HFFc6 (cell line): Measurements from ENCODE around the gene SLC7A9. TPM values are rescaled to one million over a fixed set of nuclear protein-coding genes. Genes with fewer than 3 reads are reported as not detected.

Source experiments
- DNase-seq: peaks from one replicate; pipeline ENCODE4 v3.0.0-alpha.2; 2018
- H3K27ac Mint-ChIP-seq: 2 replicates; pipeline ENCODE4 v1.8.0; 2020; ENCODE audit warnings: mild to moderate bottlenecking, mixed read lengths
- H3K27me3 Mint-ChIP-seq: 2 replicates; pipeline ENCODE4 v1.8.0; 2021; ENCODE audit warnings: mild to moderate bottlenecking, moderate library complexity, mixed read lengths; ENCODE audit not compliant: insufficient read depth
- H3K36me3 Mint-ChIP-seq: 2 replicates; pipeline ENCODE4 v1.8.0; 2021; ENCODE audit warnings: low read depth, mixed read lengths
- H3K4me1 Mint-ChIP-seq: 2 replicates; pipeline ENCODE4 v1.8.0; 2020; ENCODE audit warnings: low read depth, mixed read lengths
- H3K4me3 Mint-ChIP-seq: 2 replicates; pipeline ENCODE4 v1.8.0; 2020; ENCODE audit warnings: mild to moderate bottlenecking, moderate library complexity, mixed read lengths
- H3K9me3 Mint-ChIP-seq: 2 replicates; pipeline ENCODE4 v1.8.0; 2020; ENCODE audit warnings: mild to moderate bottlenecking, mixed read lengths
- CTCF ChIP-seq: fragments of 200-600 bp; sonication (generic); IDR thresholded peaks from 2 replicates; pipeline ENCODE4 v1.5.0; 2021; ENCODE audit warnings: antibody characterized with exemption, mild to moderate bottlenecking
- total RNA-seq, 6 experiments: library from RNA; stranded (reverse); fragmentation: NEBNext Ultra II Directional; extraction: Animal tissue kit (Norgen Biotek cat#: 25700); gene quantifications; 2 replicates in 1 of 6; 3 replicates in 5 of 6; pipeline ENCODE4 v1.2.3, GENCODE V29; 2021

Gene SLC7A9
- total RNA-seq, 6 experiments from 2014 or later: not detected

GRCh38 chr19:32811151-32811550 is 58.4 kb downstream of the SLC7A9 start:
- Mint-ChIP-seq H3K4me3 (no peak overlapping the region), H3K9me3 (no peaks in the 10 kb centered on the region), H3K27me3 (peaks cover 30% of the 10 kb centered on the region), H3K27ac (no peak overlapping the region), H3K4me1 (no peaks in the 10 kb centered on the region), H3K36me3 (no peaks in the 10 kb centered on the region)
- no peak for TF ChIP-seq CTCF
- no peak for DNase-seq

GRCh38 chr19:32810452-32810851 is 59.1 kb downstream of the SLC7A9 start:
- no peaks in the 10 kb centered on the region for H3K4me1 Mint-ChIP-seq
- no peaks in the 10 kb centered on the region for H3K36me3 Mint-ChIP-seq
- H3K27me3 Mint-ChIP-seq: peaks cover 28% of the 10 kb centered on the region
- TF ChIP-seq CTCF: no peak
- H3K9me3 Mint-ChIP-seq: no peaks in the 10 kb centered on the region
- no peak overlapping the region for H3K4me3 Mint-ChIP-seq
- no peak for DNase-seq
- no peak overlapping the region for H3K27ac Mint-ChIP-seq

- Mint-ChIP-seq H3K36me3 (no peaks in the 10 kb centered on the region), H3K27me3 (peaks cover 22% of the 10 kb centered on the region), H3K4me1 (no peaks in the 10 kb centered on the region), H3K27ac (no peak overlapping the region), H3K4me3 (no peak overlapping the region), H3K9me3 (no peaks in the 10 kb centered on the region)
- no peak for TF ChIP-seq CTCF
- no peak for DNase-seq
These were observed 59.8 kb downstream of the SLC7A9 start for GRCh38 chr19:32809754-32810153.

- DNase-seq: no peak
- H3K4me1 Mint-ChIP-seq: no peaks in the 10 kb centered on the region
- H3K9me3 Mint-ChIP-seq: no peaks in the 10 kb centered on the region
- TF ChIP-seq CTCF: no peak
- H3K36me3 Mint-ChIP-seq: no peaks in the 10 kb centered on the region
- peaks cover 22% of the 10 kb centered on the region for H3K27me3 Mint-ChIP-seq
- no peak overlapping the region for H3K4me3 Mint-ChIP-seq
- H3K27ac Mint-ChIP-seq: no peak overlapping the region
These were observed 60.3 kb downstream of the SLC7A9 start for GRCh38 chr19:32809254-32809653.

- TF ChIP-seq CTCF: no peak
- H3K27ac Mint-ChIP-seq: no peak overlapping the region
- no peak for DNase-seq
- H3K4me1 Mint-ChIP-seq: no peaks in the 10 kb centered on the region
- H3K36me3 Mint-ChIP-seq: no peaks in the 10 kb centered on the region
- H3K27me3 Mint-ChIP-seq: peaks cover 23% of the 10 kb centered on the region
- no peaks in the 10 kb centered on the region for H3K9me3 Mint-ChIP-seq
- no peak overlapping the region for H3K4me3 Mint-ChIP-seq
These were observed 61.3 kb downstream of the SLC7A9 start for GRCh38 chr19:32808236-32808635.

GRCh38 chr19:32802840-32803239 is 66.7 kb downstream of the SLC7A9 start:
- Mint-ChIP-seq H3K9me3 (no peaks in the 10 kb centered on the region), H3K27ac (no peak overlapping the region), H3K4me3 (no peak overlapping the region), H3K4me1 (no peaks in the 10 kb centered on the region), H3K27me3 (peaks cover 15% of the 10 kb centered on the region), H3K36me3 (no peaks in the 10 kb centered on the region)
- DNase-seq: no peak
- TF ChIP-seq CTCF: no peak
